GM12864 (cell line): Measurements from ENCODE around the gene CLRN3.

Source experiments
- DNase-seq: peaks from one replicate; pipeline ENCODE4 v3.0.0-alpha.2; 2011; ENCODE audit warnings: low read depth
- H3K4me3 ChIP-seq: 2 replicates; pipeline ENCODE4 v1.5.1; 2011; ENCODE audit warnings: mild to moderate bottlenecking, low read depth, low read length, control low read depth
- CTCF ChIP-seq: IDR thresholded peaks from 2 replicates; pipeline ENCODE4 v1.5.1; 2011; ENCODE audit warnings: low read depth, mild to moderate bottlenecking, moderate library complexity, low read length, control low read depth, inconsistent platforms; ENCODE audit errors: missing control alignments

The CLRN3 gene

DNA sequence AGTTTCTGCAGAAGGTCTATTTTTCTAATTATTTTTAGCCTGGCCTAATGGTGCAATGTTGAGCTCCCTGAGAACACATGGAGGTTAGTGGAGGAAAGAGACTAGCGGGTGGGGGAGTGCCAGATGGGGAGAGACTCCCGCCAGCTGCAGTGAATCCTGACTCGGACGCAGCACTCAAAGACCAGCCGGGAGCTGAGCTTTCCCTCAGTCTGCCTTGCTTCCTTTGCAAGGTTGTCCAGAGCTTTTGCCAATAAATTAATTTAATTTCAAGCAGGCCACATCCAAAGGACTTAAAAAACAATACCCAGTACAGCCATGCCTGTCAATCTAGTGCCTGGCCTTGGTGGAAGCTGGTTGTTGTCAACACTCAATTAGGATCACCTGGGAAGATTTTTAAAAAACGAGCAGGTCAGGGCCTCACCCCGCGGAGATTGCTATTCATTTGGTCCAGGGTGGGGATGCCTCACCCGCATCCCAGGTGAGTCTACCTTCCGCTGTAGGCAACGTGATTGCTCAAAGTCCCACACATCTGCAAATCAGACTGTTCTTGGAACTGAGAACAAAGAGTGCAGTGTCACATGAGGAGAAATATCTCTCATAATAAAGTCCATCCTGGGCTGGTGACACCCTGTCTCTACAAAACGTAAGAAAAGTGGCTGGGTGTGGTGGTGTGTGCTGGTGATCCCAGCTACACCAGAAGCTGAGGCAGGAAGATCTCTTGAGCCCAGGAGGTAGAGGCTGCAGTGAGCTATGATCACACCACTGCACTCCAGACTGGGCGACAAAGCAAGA, 4.0 kb downstream of the CLRN3 start:
- DNase-seq = no peak
- no peak for TF ChIP-seq CTCF
- H3K4me3 ChIP-seq = no peak overlapping the region

DNA sequence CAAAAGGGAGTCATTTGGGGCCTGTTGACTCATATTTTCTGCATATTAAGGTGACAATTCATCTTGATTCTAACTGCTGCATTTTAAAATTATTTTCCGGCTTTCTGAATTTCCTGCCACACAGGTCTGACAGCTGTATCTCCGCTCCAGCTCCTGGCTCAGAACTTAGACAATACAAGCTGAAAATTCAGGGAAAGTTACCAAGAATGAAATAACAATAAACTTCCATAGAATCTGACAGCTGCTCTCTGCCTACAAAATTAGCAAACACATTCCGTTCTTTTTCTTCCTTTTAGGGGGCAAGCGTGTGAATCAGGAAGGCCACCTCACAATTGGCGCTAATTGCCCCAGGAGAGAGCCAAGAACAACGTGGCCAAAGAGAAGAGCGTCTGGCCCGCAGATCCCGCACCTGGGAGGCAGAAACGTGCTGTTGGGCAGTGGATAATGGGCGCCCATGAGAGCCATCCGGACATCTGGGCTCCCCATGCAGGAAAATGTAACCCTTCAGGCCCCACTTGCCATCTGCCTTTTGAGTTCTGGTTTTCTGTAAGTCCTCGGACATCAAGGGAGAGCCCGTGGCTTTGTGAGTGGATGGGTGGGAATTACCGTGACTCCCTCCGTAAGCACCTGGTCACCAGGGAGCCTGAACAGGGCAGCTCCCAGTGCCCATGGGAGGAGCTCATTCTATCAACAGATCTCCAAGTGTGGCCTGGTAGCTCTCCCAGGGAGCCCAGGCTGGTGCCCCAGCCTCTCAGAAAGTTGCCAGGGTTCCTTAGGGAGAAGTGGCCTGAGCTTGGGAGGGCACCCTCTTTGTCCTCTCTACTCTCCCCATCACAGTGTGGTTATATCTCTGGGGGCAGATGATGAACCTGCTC, 5.0 kb downstream of the CLRN3 start:
- no peak overlapping the region for H3K4me3 ChIP-seq
- no peak for TF ChIP-seq CTCF
- DNase-seq = no peak

DNA sequence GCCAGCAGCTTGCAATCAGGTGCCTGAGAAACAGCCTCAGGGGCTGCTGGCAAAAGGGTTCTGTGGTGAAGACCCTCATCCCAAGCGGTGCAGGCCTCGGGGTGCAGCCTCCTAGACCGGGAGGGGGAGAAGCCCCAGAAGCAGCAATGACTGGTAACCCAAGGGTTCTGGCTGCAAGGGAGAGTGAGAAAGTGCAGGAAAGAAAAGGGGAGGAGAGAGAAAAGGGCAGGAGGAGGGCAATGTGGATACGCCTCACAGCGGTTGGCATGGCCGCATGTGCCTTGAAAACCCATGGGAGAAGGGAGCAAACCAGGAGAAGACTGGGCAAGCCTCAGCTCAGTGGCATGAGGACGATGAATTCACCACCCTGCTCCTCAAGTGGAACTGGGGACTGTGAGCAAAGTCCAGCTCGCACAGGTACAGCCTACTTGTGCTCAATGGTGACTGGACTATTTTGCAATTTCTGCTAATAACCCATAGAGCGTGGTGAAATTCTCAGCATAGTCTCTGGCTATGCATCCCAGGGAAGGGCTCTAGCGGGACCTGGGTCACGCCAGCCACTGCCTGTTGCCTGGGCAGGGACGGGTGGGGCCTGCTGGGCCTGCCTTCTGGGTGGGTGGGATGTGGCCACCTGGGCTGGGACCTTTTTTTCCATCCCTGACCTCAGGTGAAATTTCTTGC, 6.2 kb downstream of the CLRN3 start:
- no peak for TF ChIP-seq CTCF
- H3K4me3 ChIP-seq = no peak overlapping the region
- DNase-seq = no peak

DNA sequence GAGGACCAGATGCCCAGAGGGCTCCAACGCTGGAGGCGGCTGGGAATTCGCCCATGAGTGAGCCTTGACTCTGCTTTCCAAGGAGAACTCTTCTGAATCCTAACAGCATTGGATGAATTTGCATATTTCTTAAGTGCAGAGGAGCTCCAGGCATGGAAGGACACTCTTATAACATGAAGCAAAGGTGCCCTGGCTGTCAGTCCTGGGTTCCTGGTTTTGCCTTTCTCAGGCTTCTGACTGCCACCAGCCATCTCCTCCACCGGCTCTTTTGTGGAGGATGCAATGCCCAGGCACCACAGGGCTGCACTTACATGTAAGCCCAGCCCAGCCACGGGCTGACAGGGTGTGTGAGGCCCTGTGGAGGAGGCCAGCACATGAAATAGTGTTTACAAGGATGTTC, 8.2 kb downstream of the CLRN3 start:
- no peak for DNase-seq
- TF ChIP-seq CTCF = no peak
- no peak overlapping the region for H3K4me3 ChIP-seq

- no peak for TF ChIP-seq CTCF
- H3K4me3 ChIP-seq = no peak overlapping the region
- DNase-seq = no peak
Observed at GRCh38 chr10:127883516-127883915, 9.2 kb downstream of the CLRN3 start.

GRCh38 chr10:127882801-127883459, 9.8 kb downstream of the CLRN3 start:
- DNase-seq = no peak
- TF ChIP-seq CTCF = no peak
- no peak overlapping the region for H3K4me3 ChIP-seq
